A673 (cell line): Measurements from ENCODE around the gene FASTKD3.

Experiments
- CTCF ChIP-seq: fragments of 300-800, 200-600 bp; sonication (generic); conservative IDR thresholded peaks from 2 replicates; pipeline ENCODE4 v1.5.1; 2017; ENCODE audit warnings: low read depth, mild to moderate bottlenecking, antibody characterized with exemption, low read length, moderate library complexity, mixed read lengths
- EZH2 ChIP-seq: fragments of 200-600 bp; sonication (generic); IDR thresholded peaks from 2 replicates; pipeline ENCODE4 v1.6.1; 2017; ENCODE audit warnings: borderline replicate concordance, low read depth, mild to moderate bottlenecking, mixed read lengths, antibody characterized with exemption, low read length; ENCODE audit not compliant: poor library complexity, severe bottlenecking

- TF ChIP-seq CTCF (no peak), EZH2 (no peak)
These were observed 42.1 kb upstream of the FASTKD3 start for GRCh38 chr5:7910738-7911428.
